ENCODE measurements around the gene KIAA0930.

The KIAA0930 gene

GRCh38 chr22:45157907-45158306 is 82.8 kb downstream of the KIAA0930 start:
- TF ChIP-seq ARNTL (CRISPR knock-in tag; IDR thresholded peaks at IDR 0.05; ENCODE audit: borderline replicate concordance, low read depth) (no peak), ZNF8 (CRISPR knock-in tag; IDR thresholded peaks at IDR 0.05) (0 out of 2 replicates have a peak, but pooled peaks have one; percentile 32), TSHZ2 (CRISPR knock-in tag; IDR thresholded peaks at IDR 0.05) (0 out of 2 replicates have a peak, but pooled peaks have one; percentile 36), TCF4 (CRISPR knock-in tag; IDR thresholded peaks at IDR 0.05; ENCODE audit: borderline replicate concordance) (peak; percentile 91), GLIS3 (CRISPR knock-in tag; IDR thresholded peaks at IDR 0.05) (no peak), ISL1 (CRISPR knock-in tag; IDR thresholded peaks at IDR 0.05) (no peak)
- ATAC-seq: no peak

GRCh38 chr22:45155050-45155840 is 85.4 kb downstream of the KIAA0930 start:
- ATAC-seq: no peak
- no peak for TF ChIP-seq ZNF565 (CRISPR knock-in tag; conservative IDR thresholded peaks at IDR 0.05; ENCODE audit: low read depth)
- TF ChIP-seq SNAI2 (CRISPR knock-in tag; IDR thresholded peaks at IDR 0.05): no peak
- peak; percentile 42; the same call in 1 of the 2 replicates for TF ChIP-seq TCF4 (CRISPR knock-in tag; IDR thresholded peaks at IDR 0.05; ENCODE audit: borderline replicate concordance)

- ATAC-seq: no peak
- TF ChIP-seq TCF4 (CRISPR knock-in tag; IDR thresholded peaks at IDR 0.05; ENCODE audit: borderline replicate concordance): no peak
- no peak for TF ChIP-seq CREB5 (CRISPR knock-in tag; IDR thresholded peaks at IDR 0.05; ENCODE audit: low read depth)
- no peak for TF ChIP-seq ARNTL (CRISPR knock-in tag; IDR thresholded peaks at IDR 0.05; ENCODE audit: borderline replicate concordance, low read depth)
- no peak for TF ChIP-seq TOX (CRISPR knock-in tag; IDR thresholded peaks at IDR 0.05; ENCODE audit: borderline replicate concordance)
- TF ChIP-seq ZFP3 (CRISPR knock-in tag; IDR thresholded peaks at IDR 0.05): no peak
Measured at GRCh38 chr22:45154383-45154782, 86.3 kb downstream of the KIAA0930 start.

- TF ChIP-seq POU6F1 (CRISPR knock-in tag; IDR thresholded peaks at IDR 0.05; ENCODE audit: borderline replicate concordance, low read depth) (no peak), CSDC2 (CRISPR knock-in tag; IDR thresholded peaks at IDR 0.05) (no peak), ZFP30 (CRISPR knock-in tag; IDR thresholded peaks at IDR 0.05) (no peak), ZC3H10 (CRISPR knock-in tag; IDR thresholded peaks at IDR 0.05) (no peak)
- no peak for ATAC-seq
Measured at GRCh38 chr22:45151503-45151902, 89.2 kb downstream of the KIAA0930 start.

- no peak for TF ChIP-seq ESRRG (CRISPR knock-in tag; IDR thresholded peaks at IDR 0.05)
- ATAC-seq: no peak
Measured at GRCh38 chr22:45150139-45150538, 90.6 kb downstream of the KIAA0930 start.

GRCh38 chr22:45149671-45150070 is 91.0 kb downstream of the KIAA0930 start:
- ATAC-seq: no peak
- TF ChIP-seq ESRRG (CRISPR knock-in tag; IDR thresholded peaks at IDR 0.05): no peak
- no peak for TF ChIP-seq POU6F1 (CRISPR knock-in tag; IDR thresholded peaks at IDR 0.05; ENCODE audit: borderline replicate concordance, low read depth)
- no peak for TF ChIP-seq ZNF565 (CRISPR knock-in tag; conservative IDR thresholded peaks at IDR 0.05; ENCODE audit: low read depth)
- no peak for TF ChIP-seq SNAI2 (CRISPR knock-in tag; IDR thresholded peaks at IDR 0.05)
- TF ChIP-seq TOX (CRISPR knock-in tag; IDR thresholded peaks at IDR 0.05; ENCODE audit: borderline replicate concordance): no peak
- no peak for TF ChIP-seq CSDC2 (CRISPR knock-in tag; IDR thresholded peaks at IDR 0.05)
- no peak for TF ChIP-seq ZC3H10 (CRISPR knock-in tag; IDR thresholded peaks at IDR 0.05)
- TF ChIP-seq GLIS3 (CRISPR knock-in tag; IDR thresholded peaks at IDR 0.05): no peak
- TF ChIP-seq TCF4 (CRISPR knock-in tag; IDR thresholded peaks at IDR 0.05; ENCODE audit: borderline replicate concordance): no peak
- no peak for TF ChIP-seq ZFP3 (CRISPR knock-in tag; IDR thresholded peaks at IDR 0.05)
- TF ChIP-seq ARNTL (CRISPR knock-in tag; IDR thresholded peaks at IDR 0.05; ENCODE audit: borderline replicate concordance, low read depth): no peak
- TF ChIP-seq CSRNP3 (CRISPR knock-in tag; IDR thresholded peaks at IDR 0.05): no peak
- no peak for TF ChIP-seq ZNF70 (CRISPR knock-in tag; IDR thresholded peaks at IDR 0.05)
- no peak for TF ChIP-seq PATZ1 (CRISPR knock-in tag; IDR thresholded peaks at IDR 0.05; ENCODE audit: borderline replicate concordance)
- no peak for TF ChIP-seq ISL1 (CRISPR knock-in tag; IDR thresholded peaks at IDR 0.05)
- no peak for TF ChIP-seq ZFP30 (CRISPR knock-in tag; IDR thresholded peaks at IDR 0.05)

Data from SK-N-SH treated with all-trans-retinoic acid at 6 μM for 48 hours (cell line).